K562 (cell line): ENCODE results near the gene CENPN. TPM values are rescaled to one million over a fixed set of nuclear protein-coding genes. Genes with fewer than 3 reads are reported as not detected.
A peak's percentile ranks its signal among the peaks of the same experiment; 100 is the strongest.

Source experiments
- ATAC-seq: fragments of 200-7000 bp; cut with Tn5 transposase; 3 replicates; pipeline ENCODE4 v1.9.1; 2020; ENCODE audit warnings: moderate library complexity
- BruUV-seq: library from RNA; stranded (reverse); fragments of 400-500 nt; replicated peaks from 2 replicates; lab custom pipeline; 2021; lab: Mats Ljungman, UMichigan
- CTCF ChIA-PET: fragments of 300-600 bp; formaldehyde crosslinking; extraction: SDS; loops from one replicate; lab custom pipeline; 2021; ENCODE audit warnings: low intra/inter-chr PET ratio; lab: Yijun Ruan, JAX
- POLR2A ChIA-PET: fragments of 300-600, 350-650 bp; sonication (Branson Sonifier 250); formaldehyde crosslinking; extraction: SDS; loops from one replicate; lab custom pipeline; 2021; ENCODE audit warnings: antibody characterized with exemption, inconsistent platforms; lab: Yijun Ruan, JAX
- DNase-seq, 4 experiments: peaks; one replicate each; pipeline versions ENCODE4 v3.0.0 to v3.0.0-alpha.2; 2011 to 2018; ENCODE audit warnings: low spot score in 3 of 4, mixed read lengths in 3 of 4; ENCODE audit errors: extremely low read depth in 1 of 4
- FAIRE-seq: peaks from 2 replicates; lab custom pipeline; 2011; peaks lifted over from hg19 to GRCh38; lab: Jason Lieb, UNC
- H2AFZ ChIP-seq: 2 replicates; pipeline ENCODE4 v1.6.0; 2011; ENCODE audit warnings: low read depth, low read length, control low read depth, inconsistent platforms
- H3K27ac ChIP-seq: fragments of 200-600 bp; 3 replicates; pipeline ENCODE4 v1.8.0; 2011; ENCODE audit warnings: low read depth, mild to moderate bottlenecking, control low read depth, inconsistent platforms, low read length, moderate library complexity, mixed read lengths; ENCODE audit errors: extremely low read depth
- H3K27me3 ChIP-seq, 2 experiments: fragments of 300-600 bp in 1 of 2; 2 replicates in 1 of 2; 3 replicates in 1 of 2; pipeline versions ENCODE4 v1.6.0 to v1.8.0; 2011; ENCODE audit warnings: inconsistent platforms in 2 of 2, low read length in 2 of 2, mild to moderate bottlenecking in 1 of 2, mixed read lengths in 1 of 2, moderate library complexity in 1 of 2; ENCODE audit not compliant: control insufficient read depth in 2 of 2, insufficient read depth in 2 of 2
- H3K36me3 ChIP-seq: fragments of 300-600 bp; 3 replicates; pipeline ENCODE4 v1.8.0; 2011; ENCODE audit warnings: mild to moderate bottlenecking, low read length, inconsistent platforms; ENCODE audit not compliant: control insufficient read depth, insufficient read depth
- H3K4me1 ChIP-seq, 2 experiments: fragments of 200-600 bp in 1 of 2; replicated peaks in 1 of 2; 2 replicates in 1 of 2; 3 replicates in 1 of 2; pipeline versions ENCODE4 v1.5.1 to v1.8.0; 2011; ENCODE audit warnings: inconsistent platforms in 2 of 2, low read length in 2 of 2, mild to moderate bottlenecking in 1 of 2, mixed read lengths in 1 of 2, moderate library complexity in 1 of 2; ENCODE audit not compliant: control insufficient read depth in 2 of 2, insufficient read depth in 2 of 2
- H3K4me2 ChIP-seq: 2 replicates; pipeline ENCODE4 v1.6.1; 2011; ENCODE audit warnings: low read length, control low read depth, inconsistent platforms, mixed read lengths; ENCODE audit not compliant: insufficient read depth
- H3K4me3 ChIP-seq: fragments of 200-600 bp; sonication (generic), shearing (Covaris generic); 2 replicates; pipeline ENCODE4 v1.5.1; 2016; ENCODE audit warnings: control low read depth, inconsistent platforms
- H3K79me2 ChIP-seq: fragments of 200-600 bp; 3 replicates; pipeline ENCODE4 v1.8.0; 2011; ENCODE audit warnings: low read length, inconsistent platforms; ENCODE audit not compliant: control insufficient read depth, insufficient read depth
- H3K9ac ChIP-seq, 2 experiments: 2 replicates each; pipeline versions ENCODE4 v1.6.0 to v1.6.1; 2011; ENCODE audit warnings: low read depth in 2 of 2, low read length in 2 of 2, control low read depth in 1 of 2, inconsistent platforms in 1 of 2, mild to moderate bottlenecking in 1 of 2, mixed read lengths in 1 of 2; ENCODE audit not compliant: insufficient read depth in 1 of 2
- H3K9me1 ChIP-seq: one replicate; pipeline ENCODE4 v1.6.0; 2011; ENCODE audit warnings: inconsistent platforms, mild to moderate bottlenecking, low read length, moderate library complexity; ENCODE audit not compliant: control insufficient read depth, insufficient read depth
- H3K9me3 ChIP-seq: replicated peaks from 2 replicates; pipeline ENCODE4 v1.5.1; 2011; ENCODE audit warnings: low read depth, low read length, inconsistent platforms; ENCODE audit not compliant: control insufficient read depth, insufficient read depth
- H4K20me1 ChIP-seq: replicated peaks from 2 replicates; pipeline ENCODE4 v1.6.1; 2011; ENCODE audit warnings: low read length, inconsistent platforms, mixed read lengths; ENCODE audit not compliant: control insufficient read depth, insufficient read depth
- ATF7 ChIP-seq: fragments of 450-650 bp; IDR thresholded peaks from 2 replicates; pipeline ENCODE4 v1.7.1; 2014; ENCODE audit warnings: mild to moderate bottlenecking, moderate library complexity
- RBFOX2 ChIP-seq: fragments of 200-400 bp; formaldehyde crosslinking; IDR thresholded peaks from 2 replicates; pipeline ENCODE4 v1.6.1; 2017; ENCODE audit warnings: low read depth, mild to moderate bottlenecking, low read length, moderate library complexity
- WGBS: fragments of 100-300 bp; shearing (Covaris generic); methylation state at CpG from one replicate; pipeline ENCODE4 v1.1.6; 2016; ENCODE audit warnings: low coverage, mixed read lengths; ENCODE audit not compliant: insufficient coverage; ENCODE audit errors: missing lambda C conversion rate; 5-methylcytosine and 5-hydroxymethylcytosine counted together
- in situ Hi-C: fragments of 300-500 bp; cut with MboI; formaldehyde crosslinking; loops from 4 replicates; pipeline ENCODE4 v1.15.0; 2018; ENCODE audit warnings: inconsistent platforms, mixed read lengths
- intact Hi-C: fragments of 100-400 bp; cut with micrococcal nuclease; formaldehyde crosslinking; loops from 2 replicates; pipeline ENCODE4 v1.14.2; 2022
- polyA plus RNA-seq, 8 experiments: library from polyadenylated mRNA; depleted of rRNA in 4 of 8; stranded (reverse) in 5 of 8; unstranded in 3 of 8; fragments of >200 nt; fragmentation: Nextera tagmentation in 2 of 8; fragmentation: Illumina TruSeq in 1 of 8; extraction: Ambion mirVana in 2 of 8; extraction: Trizol in 1 of 8; gene quantifications; 2 replicates each; pipeline versions ENCODE4 v1.2.1 to v1.2.3, GENCODE V29; 2011 to 2014; ENCODE audit warnings: inconsistent platforms in 1 of 8, missing spikeins in 1 of 8
- total RNA-seq, 7 experiments: library from RNA; depleted of rRNA in 6 of 7; stranded (reverse); fragments of >200 nt in 6 of 7; fragmentation: Illumina TruSeq in 2 of 7; extraction: Trizol in 2 of 7; gene quantifications; 2 replicates each; pipeline versions ENCODE4 v1.2.1 to v1.2.3, GENCODE V29; 2011 to 2021; ENCODE audit warnings: low replicate concordance in 1 of 7
- TF ChIP-seq, protein P1 (sequence below): sonication (generic); formaldehyde crosslinking; IDR thresholded peaks from 2 replicates; pipeline ENCODE4 v1.8.1; 2023; ENCODE audit warnings: mild to moderate bottlenecking, missing genetic modification reagents, moderate library complexity
- TF ChIP-seq, protein P2 (sequence below), 2 experiments: fragments of 450-650 bp in 1 of 2; sonication (generic) in 1 of 2; formaldehyde crosslinking in 1 of 2; IDR thresholded peaks in 1 of 2; conservative IDR thresholded peaks in 1 of 2; 2 replicates each; pipeline versions ENCODE4 v1.6.1 to v1.8.1; 2016 to 2023; ENCODE audit warnings: mild to moderate bottlenecking in 2 of 2, moderate library complexity in 2 of 2, inconsistent platforms in 1 of 2, missing genetic modification reagents in 1 of 2
- TF ChIP-seq, protein P3 (sequence below): fragments of 250-450 bp; sonication (Bioruptor Pico); IDR thresholded peaks from 2 replicates; pipeline ENCODE4 v1.9.0; 2021; ENCODE audit warnings: mild to moderate bottlenecking, inconsistent platforms

Gene CENPN
- total and polyA plus RNA-seq, 9 of the 15 experiments (the other 6 are each of a cell fraction or from before 2014, with no cell fraction given), result 92.3 to 384 (median 140) TPM

DNA sequence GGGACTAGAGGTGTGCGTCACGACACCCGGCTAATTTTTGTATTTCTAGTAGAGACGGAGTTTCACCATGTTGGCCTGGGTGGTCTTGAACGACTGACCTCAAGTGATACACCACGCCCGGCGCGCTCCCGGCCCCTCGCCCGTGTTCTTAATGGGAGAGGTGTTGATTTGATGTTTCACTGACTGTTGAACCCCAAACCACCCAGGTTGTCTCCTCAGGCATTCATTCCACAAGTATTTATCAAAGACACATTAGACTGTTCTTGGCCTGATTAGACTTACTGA, 1.4 kb downstream of the CENPN start:
- peaks cover 4% of the 10 kb centered on the region for H3K9me1 ChIP-seq
- peaks cover 15% of the 10 kb centered on the region for H4K20me1 ChIP-seq
- ChIA-PET CTCF (interaction anchor here (0.7 kb wide), 1 partner anchor 27 kb away, joined by 3 read pairs; the partner anchor contains the start of gene ATMIN), POLR2A (interaction anchor here (0.6 to 4.9 kb wide), 4 partner anchors 11 to 854 kb away, joined by 3 to 47 read pairs (median 4); no protein-coding TSS in a partner anchor)
- WGBS, result 65% methylated on average over 12 of the region's 12 CpGs
- peak overlapping the region; percentile 97 for H3K4me2 ChIP-seq
- BruUV-seq, result no TSS peak
- no peaks in the 10 kb centered on the region for H3K9me3 ChIP-seq
- H3K79me2 ChIP-seq, result peaks cover 76% of the 10 kb centered on the region
- in situ Hi-C loops, result loop anchor here (25.0 kb wide), 1 partner anchor 729 kb away; no protein-coding TSS in a partner anchor
- peak overlapping the region; percentile 100; the same call in 1 of the 2 replicates for H2AFZ ChIP-seq
- H3K27ac ChIP-seq, result peak overlapping the region; percentile 100
- no peaks in the 10 kb centered on the region for H3K27me3 ChIP-seq
- peak overlapping the region; percentile 97 to 98 for H3K9ac ChIP-seq
- H3K4me1 ChIP-seq, result peaks cover 18 to 29% of the 10 kb centered on the region in 2 experiments; a peak in 4 of 5 replicates
- H3K36me3 ChIP-seq, result peaks cover 51% of the 10 kb centered on the region
- FAIRE-seq (no peak), ATAC-seq (no peak), DNase-seq (no peak)
- intact Hi-C loops, result loop anchor here (5.0 kb wide), 1 partner anchor 1086 kb away; no protein-coding TSS in a partner anchor
- peak overlapping the region; percentile 82; the same call in 1 of the 2 replicates for H3K4me3 ChIP-seq
- TF ChIP-seq ATF7, result no peak
- TF ChIP-seq, protein P1, sequence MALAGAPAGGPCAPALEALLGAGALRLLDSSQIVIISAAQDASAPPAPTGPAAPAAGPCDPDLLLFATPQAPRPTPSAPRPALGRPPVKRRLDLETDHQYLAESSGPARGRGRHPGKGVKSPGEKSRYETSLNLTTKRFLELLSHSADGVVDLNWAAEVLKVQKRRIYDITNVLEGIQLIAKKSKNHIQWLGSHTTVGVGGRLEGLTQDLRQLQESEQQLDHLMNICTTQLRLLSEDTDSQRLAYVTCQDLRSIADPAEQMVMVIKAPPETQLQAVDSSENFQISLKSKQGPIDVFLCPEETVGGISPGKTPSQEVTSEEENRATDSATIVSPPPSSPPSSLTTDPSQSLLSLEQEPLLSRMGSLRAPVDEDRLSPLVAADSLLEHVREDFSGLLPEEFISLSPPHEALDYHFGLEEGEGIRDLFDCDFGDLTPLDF, result 0 out of 2 replicates have a peak, but pooled peaks have one; percentile 40
- TF ChIP-seq, protein P2, sequence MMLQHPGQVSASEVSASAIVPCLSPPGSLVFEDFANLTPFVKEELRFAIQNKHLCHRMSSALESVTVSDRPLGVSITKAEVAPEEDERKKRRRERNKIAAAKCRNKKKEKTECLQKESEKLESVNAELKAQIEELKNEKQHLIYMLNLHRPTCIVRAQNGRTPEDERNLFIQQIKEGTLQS (IDR thresholded peaks at IDR 0.05), result no peak
- TF ChIP-seq, protein P2 (CRISPR knock-in tag; conservative IDR thresholded peaks at IDR 0.05), result 0 out of 2 replicates have a peak, but pooled peaks have one; percentile 32
- TF ChIP-seq RBFOX2, result 0 out of 2 replicates have a peak, but pooled peaks have one; percentile 15
- TF ChIP-seq, protein P3, sequence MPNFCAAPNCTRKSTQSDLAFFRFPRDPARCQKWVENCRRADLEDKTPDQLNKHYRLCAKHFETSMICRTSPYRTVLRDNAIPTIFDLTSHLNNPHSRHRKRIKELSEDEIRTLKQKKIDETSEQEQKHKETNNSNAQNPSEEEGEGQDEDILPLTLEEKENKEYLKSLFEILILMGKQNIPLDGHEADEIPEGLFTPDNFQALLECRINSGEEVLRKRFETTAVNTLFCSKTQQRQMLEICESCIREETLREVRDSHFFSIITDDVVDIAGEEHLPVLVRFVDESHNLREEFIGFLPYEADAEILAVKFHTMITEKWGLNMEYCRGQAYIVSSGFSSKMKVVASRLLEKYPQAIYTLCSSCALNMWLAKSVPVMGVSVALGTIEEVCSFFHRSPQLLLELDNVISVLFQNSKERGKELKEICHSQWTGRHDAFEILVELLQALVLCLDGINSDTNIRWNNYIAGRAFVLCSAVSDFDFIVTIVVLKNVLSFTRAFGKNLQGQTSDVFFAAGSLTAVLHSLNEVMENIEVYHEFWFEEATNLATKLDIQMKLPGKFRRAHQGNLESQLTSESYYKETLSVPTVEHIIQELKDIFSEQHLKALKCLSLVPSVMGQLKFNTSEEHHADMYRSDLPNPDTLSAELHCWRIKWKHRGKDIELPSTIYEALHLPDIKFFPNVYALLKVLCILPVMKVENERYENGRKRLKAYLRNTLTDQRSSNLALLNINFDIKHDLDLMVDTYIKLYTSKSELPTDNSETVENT (CRISPR knock-in tag), result no peak
